SK-N-SH treated with all-trans-retinoic acid at 6 μM for 48 hours (cell line): ENCODE results near the gene KDM5A.

Experiments used
- ESRRG ChIP-seq: fragments of 250-450 bp; sonication (Bioruptor Pico); IDR thresholded peaks from 2 replicates; pipeline ENCODE4 v1.6.1; 2021; ENCODE audit warnings: mild to moderate bottlenecking
- ISL1 ChIP-seq: fragments of 250-450 bp; sonication (Bioruptor Pico); IDR thresholded peaks from 2 replicates; pipeline ENCODE4 v2.1.2; 2022; ENCODE audit warnings: mild to moderate bottlenecking, moderate library complexity
- PATZ1 ChIP-seq: fragments of 250-450 bp; sonication (Bioruptor Pico); IDR thresholded peaks from 2 replicates; pipeline ENCODE4 v1.8.0; 2020; ENCODE audit warnings: mild to moderate bottlenecking, moderate library complexity, borderline replicate concordance
- PPARA ChIP-seq: fragments of 250-450 bp; sonication (Bioruptor Pico); IDR thresholded peaks from 2 replicates; pipeline ENCODE4 v1.5.0; 2020; ENCODE audit warnings: mild to moderate bottlenecking, borderline replicate concordance
- RARB ChIP-seq: fragments of 250-450 bp; sonication (Bioruptor Pico); IDR thresholded peaks from 2 replicates; pipeline ENCODE4 v1.8.0; 2021; ENCODE audit warnings: mild to moderate bottlenecking, moderate library complexity
- SNAI2 ChIP-seq: fragments of 250-450 bp; sonication (Bioruptor Pico); IDR thresholded peaks from 2 replicates; pipeline ENCODE4 v1.5.0; 2020; ENCODE audit warnings: mild to moderate bottlenecking, moderate library complexity
- TOX ChIP-seq: fragments of 250-450 bp; sonication (Bioruptor Pico); IDR thresholded peaks from 2 replicates; pipeline ENCODE4 v1.8.0; 2021; ENCODE audit warnings: mild to moderate bottlenecking, moderate library complexity, borderline replicate concordance
- TSHZ2 ChIP-seq: fragments of 250-450 bp; sonication (Bioruptor Pico); IDR thresholded peaks from 2 replicates; pipeline ENCODE4 v1.5.0; 2020; ENCODE audit warnings: mild to moderate bottlenecking, moderate library complexity
- ZC3H10 ChIP-seq: fragments of 250-450 bp; sonication (Bioruptor Pico); IDR thresholded peaks from 2 replicates; pipeline ENCODE4 v1.5.1; 2021; ENCODE audit warnings: mild to moderate bottlenecking, moderate library complexity
- ZFP3 ChIP-seq: fragments of 250-450 bp; sonication (Bioruptor Pico); IDR thresholded peaks from 2 replicates; pipeline ENCODE4 v1.5.0; 2020; ENCODE audit warnings: mild to moderate bottlenecking, moderate library complexity
- ZFP30 ChIP-seq: fragments of 450-650 bp; formaldehyde crosslinking; IDR thresholded peaks from 2 replicates; pipeline ENCODE4 v1.5.0; 2022; ENCODE audit warnings: mild to moderate bottlenecking, moderate library complexity
- ZNF565 ChIP-seq: fragments of 450-650 bp; formaldehyde crosslinking; conservative IDR thresholded peaks from 2 replicates; pipeline ENCODE4 v1.5.0; 2020; ENCODE audit warnings: low read depth, mild to moderate bottlenecking, moderate library complexity
- ZNF8 ChIP-seq: fragments of 450-650 bp; formaldehyde crosslinking; IDR thresholded peaks from 2 replicates; pipeline ENCODE4 v1.5.0; 2020; ENCODE audit warnings: mild to moderate bottlenecking, moderate library complexity

GRCh38 chr12:400828-401227, 11.7 kb upstream of the KDM5A start:
- no peak for TF ChIP-seq ZC3H10 (CRISPR knock-in tag)
- TF ChIP-seq ZNF565 (CRISPR knock-in tag): no peak
- TF ChIP-seq ZNF8 (CRISPR knock-in tag): no peak
- no peak for TF ChIP-seq PATZ1
- TF ChIP-seq ISL1 (CRISPR knock-in tag): no peak
- no peak for TF ChIP-seq ZFP3
- no peak for TF ChIP-seq RARB (CRISPR knock-in tag)
- no peak for TF ChIP-seq ZFP30
- TF ChIP-seq PPARA (CRISPR knock-in tag): no peak
- no peak for TF ChIP-seq TSHZ2
- no peak for TF ChIP-seq ESRRG (CRISPR knock-in tag)
- no peak for TF ChIP-seq TOX (CRISPR knock-in tag)
- TF ChIP-seq SNAI2 (CRISPR knock-in tag): no peak
